ENCODE results near the gene MED22. TPM values are rescaled to one million over a fixed set of nuclear protein-coding genes. Genes with fewer than 3 reads are reported as not detected.
A peak's percentile ranks its signal among the peaks of the same experiment; 100 is the strongest.
"Not testable (repeated sequence)": the region's sequence is repeated elsewhere in the genome, so short reads cannot be mapped to it uniquely, and the experiment has no call there.

Gene MED22
- 24.6 to 27.8 TPM (median 26.0 TPM) in 3 replicates for total RNA-seq
- long read RNA-seq, transcript MED22-209 (4 exons, 3,867 nt) = major isoform, 20 of 32 reads
- long read RNA-seq, partial matches to known transcripts = 1 of 32 reads
- long read RNA-seq, other reads (novel, unspliced or antisense) = 11 of 32 reads

DNA sequence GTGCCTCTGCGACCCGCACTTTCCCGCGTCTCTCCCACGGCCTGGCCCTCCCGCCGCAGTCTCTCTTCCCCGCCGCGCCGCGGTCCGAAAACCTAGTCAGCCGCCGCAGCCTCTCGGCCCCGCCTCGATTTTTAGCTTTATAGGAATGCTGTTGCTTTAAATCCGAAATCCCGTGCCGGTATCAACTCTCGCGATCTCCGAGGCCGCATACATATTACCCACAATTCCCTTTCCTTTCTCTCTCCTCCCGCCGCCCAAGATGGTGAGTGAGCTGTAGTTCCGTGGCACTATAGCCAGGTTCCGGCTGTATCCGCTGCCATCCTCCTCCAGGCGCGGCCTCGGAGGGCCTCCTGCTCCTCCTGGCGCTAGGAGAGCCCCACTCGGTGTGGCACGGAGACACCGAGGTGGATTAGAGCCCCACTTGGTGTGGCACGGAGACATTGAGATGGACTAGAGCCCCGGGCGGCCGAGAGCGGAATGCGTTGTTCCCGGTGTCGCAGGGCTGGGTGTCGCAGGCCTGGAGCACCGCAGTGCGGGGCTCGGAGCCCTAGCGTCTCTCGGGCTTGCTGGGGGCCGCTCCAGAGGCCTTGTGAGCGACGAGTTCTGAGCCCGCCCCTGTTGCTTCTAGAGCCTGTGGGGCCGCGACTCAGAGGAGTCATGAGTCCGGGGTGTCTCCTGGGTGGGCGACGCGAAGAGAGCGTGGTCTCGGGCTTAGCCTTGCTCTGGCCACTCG, at the start of gene MED22, which contains the start of gene RPL7A:
MED22 (minus strand) TSS at position 147 of the 733 bp plus-strand sequence. CDS start 1,469 bp downstream, outside the sequence.
RPL7A (plus strand) TSS at position 234 of the 733 bp plus-strand sequence; CDS start at position 260, 26 bp downstream.
- TF ChIP-seq, protein P1, sequence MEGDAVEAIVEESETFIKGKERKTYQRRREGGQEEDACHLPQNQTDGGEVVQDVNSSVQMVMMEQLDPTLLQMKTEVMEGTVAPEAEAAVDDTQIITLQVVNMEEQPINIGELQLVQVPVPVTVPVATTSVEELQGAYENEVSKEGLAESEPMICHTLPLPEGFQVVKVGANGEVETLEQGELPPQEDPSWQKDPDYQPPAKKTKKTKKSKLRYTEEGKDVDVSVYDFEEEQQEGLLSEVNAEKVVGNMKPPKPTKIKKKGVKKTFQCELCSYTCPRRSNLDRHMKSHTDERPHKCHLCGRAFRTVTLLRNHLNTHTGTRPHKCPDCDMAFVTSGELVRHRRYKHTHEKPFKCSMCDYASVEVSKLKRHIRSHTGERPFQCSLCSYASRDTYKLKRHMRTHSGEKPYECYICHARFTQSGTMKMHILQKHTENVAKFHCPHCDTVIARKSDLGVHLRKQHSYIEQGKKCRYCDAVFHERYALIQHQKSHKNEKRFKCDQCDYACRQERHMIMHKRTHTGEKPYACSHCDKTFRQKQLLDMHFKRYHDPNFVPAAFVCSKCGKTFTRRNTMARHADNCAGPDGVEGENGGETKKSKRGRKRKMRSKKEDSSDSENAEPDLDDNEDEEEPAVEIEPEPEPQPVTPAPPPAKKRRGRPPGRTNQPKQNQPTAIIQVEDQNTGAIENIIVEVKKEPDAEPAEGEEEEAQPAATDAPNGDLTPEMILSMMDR (IDR thresholded peaks at IDR 0.05) = peak; percentile 51
- Mint-ChIP-seq H3K27me3 (ENCODE audit: low read depth) (no peaks in the 10 kb centered on the region), H3K4me3 (ENCODE audit: unreplicated experiment) (peak within 1 kb of the TSS; percentile 98), H3K4me1 (ENCODE audit: low read depth) (peaks cover 36% of the 10 kb centered on the region), H3K36me3 (ENCODE audit: low read depth) (peaks cover 32% of the 10 kb centered on the region), H3K27ac (ENCODE audit: unreplicated experiment) (peak within 1 kb of the TSS; percentile 94), H3K9me3 (ENCODE audit: low read depth) (no peaks in the 10 kb centered on the region)
- no peak for DNase-seq (ENCODE audit: low spot score)

DNA sequence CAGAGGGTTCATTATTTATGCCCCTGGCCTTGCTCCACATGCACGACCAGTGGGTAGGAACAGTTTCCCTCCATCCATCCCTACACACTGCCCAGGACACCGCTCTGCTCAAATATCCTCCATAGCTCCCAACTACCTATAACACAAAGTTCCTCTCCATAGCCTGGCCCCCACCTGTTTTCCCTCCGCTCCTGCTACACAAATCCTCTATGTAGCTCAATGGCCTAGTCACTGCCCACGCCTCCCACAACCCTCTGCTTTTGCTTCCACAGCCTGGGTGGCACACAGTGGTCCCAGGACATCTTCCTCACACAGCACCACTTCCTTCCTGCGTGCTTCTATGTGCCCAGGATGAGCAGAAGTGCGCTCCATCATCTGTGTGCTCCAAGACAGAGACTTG, 49.4 kb upstream of the MED22 start:
- no peaks in the 10 kb centered on the region for H3K4me1 Mint-ChIP-seq (ENCODE audit: low read depth)
- H3K36me3 Mint-ChIP-seq (ENCODE audit: low read depth) = no peaks in the 10 kb centered on the region
- H3K27me3 Mint-ChIP-seq (ENCODE audit: low read depth) = peaks cover 16% of the 10 kb centered on the region
- no peak for DNase-seq (ENCODE audit: low spot score)
- H3K27ac Mint-ChIP-seq (ENCODE audit: unreplicated experiment) = no peak overlapping the region
- no peaks in the 10 kb centered on the region for H3K9me3 Mint-ChIP-seq (ENCODE audit: low read depth)
- H3K4me3 Mint-ChIP-seq (ENCODE audit: unreplicated experiment) = no peak overlapping the region
- TF ChIP-seq, protein P1 (IDR thresholded peaks at IDR 0.05) = no peak

DNA sequence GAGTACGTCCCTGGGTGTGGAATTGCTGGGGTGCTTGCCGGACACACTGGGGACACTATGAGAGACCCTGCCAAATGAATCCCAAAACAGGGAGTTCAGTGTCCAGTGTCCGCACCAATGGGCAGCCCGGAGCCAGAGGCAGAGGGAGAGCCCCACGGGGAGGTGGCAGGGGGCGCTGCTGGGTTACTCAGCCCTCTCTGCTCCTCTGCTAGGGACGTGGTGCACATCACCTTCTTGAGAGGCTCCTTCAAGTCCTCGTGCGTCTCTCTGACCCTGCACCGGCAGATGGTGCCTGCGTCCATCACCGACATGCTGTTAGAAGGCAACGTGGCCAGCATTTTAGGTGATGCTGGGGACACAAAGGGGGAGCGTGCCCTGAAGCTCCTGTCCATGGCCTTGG, 49.0 kb upstream of the MED22 start:
- H3K36me3 Mint-ChIP-seq (ENCODE audit: low read depth) = no peaks in the 10 kb centered on the region
- peaks cover 16% of the 10 kb centered on the region for H3K27me3 Mint-ChIP-seq (ENCODE audit: low read depth)
- no peak overlapping the region for H3K4me3 Mint-ChIP-seq (ENCODE audit: unreplicated experiment)
- DNase-seq (ENCODE audit: low spot score) = no peak
- H3K4me1 Mint-ChIP-seq (ENCODE audit: low read depth) = no peaks in the 10 kb centered on the region
- TF ChIP-seq, protein P1 (IDR thresholded peaks at IDR 0.05) = peak; percentile 59
- H3K9me3 Mint-ChIP-seq (ENCODE audit: low read depth) = no peaks in the 10 kb centered on the region
- H3K27ac Mint-ChIP-seq (ENCODE audit: unreplicated experiment) = no peak overlapping the region

DNA sequence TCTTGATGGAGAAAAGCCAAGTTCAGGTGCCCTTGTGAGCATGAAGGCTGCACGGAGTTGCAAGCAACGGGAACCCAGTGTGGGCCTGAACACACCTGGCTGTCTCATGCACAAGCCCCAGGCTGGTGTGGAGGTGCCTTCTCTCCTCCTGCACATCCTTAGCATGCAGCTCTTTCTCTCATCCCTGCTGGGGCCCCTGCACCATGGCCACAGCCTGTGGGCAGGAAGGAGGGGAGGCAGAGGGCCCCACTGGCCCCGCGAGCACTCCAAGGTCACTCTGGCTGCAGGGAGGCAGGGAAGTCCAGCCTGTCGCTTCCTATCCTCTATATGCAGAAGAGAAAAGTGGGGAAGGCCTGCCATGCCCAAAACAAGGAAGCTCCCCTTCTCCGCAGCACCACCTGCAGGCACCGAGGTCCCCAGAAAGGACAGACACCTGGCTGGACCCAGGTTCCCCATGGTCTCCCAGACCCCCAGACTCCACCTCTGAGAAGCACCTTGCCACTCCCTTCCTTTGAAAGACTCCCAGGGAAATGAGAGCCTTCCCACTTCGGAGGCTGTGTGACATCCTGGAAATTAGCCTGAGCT, 46.8 kb upstream of the MED22 start:
- DNase-seq (ENCODE audit: low spot score) = no peak
- H3K27me3 Mint-ChIP-seq (ENCODE audit: low read depth) = peaks cover 17% of the 10 kb centered on the region
- H3K36me3 Mint-ChIP-seq (ENCODE audit: low read depth) = no peaks in the 10 kb centered on the region
- TF ChIP-seq, protein P1 (IDR thresholded peaks at IDR 0.05) = no peak
- no peak overlapping the region for H3K4me3 Mint-ChIP-seq (ENCODE audit: unreplicated experiment)
- H3K4me1 Mint-ChIP-seq (ENCODE audit: low read depth) = no peaks in the 10 kb centered on the region
- H3K27ac Mint-ChIP-seq (ENCODE audit: unreplicated experiment) = no peak overlapping the region
- H3K9me3 Mint-ChIP-seq (ENCODE audit: low read depth) = no peaks in the 10 kb centered on the region

DNA sequence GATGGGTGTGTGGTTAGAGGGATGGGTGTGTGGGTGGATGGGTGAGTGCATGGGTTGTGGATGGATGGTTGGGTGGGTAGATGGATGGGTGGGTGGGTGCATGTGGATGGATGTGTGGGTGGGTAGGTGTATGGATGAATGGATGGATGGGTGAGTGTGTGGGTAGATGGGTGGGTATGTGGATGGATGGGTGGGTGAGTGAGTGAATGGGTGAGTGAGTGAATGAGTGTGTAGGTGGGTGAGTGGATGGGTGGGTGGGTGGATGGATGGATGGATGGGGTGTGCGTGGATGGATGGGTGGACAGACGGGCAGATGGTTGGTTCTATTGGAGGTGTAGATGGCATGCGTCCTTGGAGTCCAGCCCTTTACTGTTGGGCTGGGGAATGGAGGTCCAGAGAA, 45.5 kb upstream of the MED22 start:
- Mint-ChIP-seq H3K4me1 (ENCODE audit: low read depth) (no peaks in the 10 kb centered on the region), H3K27me3 (ENCODE audit: low read depth) (peaks cover 14% of the 10 kb centered on the region), H3K4me3 (ENCODE audit: unreplicated experiment) (no peak overlapping the region), H3K27ac (ENCODE audit: unreplicated experiment) (no peak overlapping the region), H3K9me3 (ENCODE audit: low read depth) (no peaks in the 10 kb centered on the region), H3K36me3 (ENCODE audit: low read depth) (no peaks in the 10 kb centered on the region)
- no peak for DNase-seq (ENCODE audit: low spot score)
- TF ChIP-seq, protein P1 (IDR thresholded peaks at IDR 0.05) = no peak

DNA sequence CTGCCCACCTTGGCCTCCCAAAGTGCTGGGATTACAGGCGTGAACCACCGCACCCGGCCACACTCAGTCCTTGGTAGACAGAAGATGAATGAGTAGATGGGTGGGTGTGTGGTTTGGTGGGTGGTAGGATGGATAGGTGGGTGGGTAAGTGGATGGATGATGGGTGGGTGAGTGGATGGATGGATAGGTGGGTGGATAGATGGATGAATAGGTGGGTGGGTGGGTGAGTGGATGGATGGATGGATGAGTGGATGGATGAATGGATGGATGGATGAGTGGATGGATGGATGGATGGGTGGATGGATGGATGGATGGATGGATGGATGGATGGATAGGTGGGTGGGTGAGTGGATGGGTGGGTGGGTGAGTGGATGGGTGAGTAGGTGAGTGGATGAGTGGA, 44.4 kb upstream of the MED22 start:
- not testable (repeated sequence) for H3K4me3 Mint-ChIP-seq (ENCODE audit: unreplicated experiment); H3K27ac Mint-ChIP-seq (ENCODE audit: unreplicated experiment); H3K36me3 Mint-ChIP-seq (ENCODE audit: low read depth); H3K4me1 Mint-ChIP-seq (ENCODE audit: low read depth); H3K9me3 Mint-ChIP-seq (ENCODE audit: low read depth); H3K27me3 Mint-ChIP-seq (ENCODE audit: low read depth); DNase-seq (ENCODE audit: low spot score)

DNA sequence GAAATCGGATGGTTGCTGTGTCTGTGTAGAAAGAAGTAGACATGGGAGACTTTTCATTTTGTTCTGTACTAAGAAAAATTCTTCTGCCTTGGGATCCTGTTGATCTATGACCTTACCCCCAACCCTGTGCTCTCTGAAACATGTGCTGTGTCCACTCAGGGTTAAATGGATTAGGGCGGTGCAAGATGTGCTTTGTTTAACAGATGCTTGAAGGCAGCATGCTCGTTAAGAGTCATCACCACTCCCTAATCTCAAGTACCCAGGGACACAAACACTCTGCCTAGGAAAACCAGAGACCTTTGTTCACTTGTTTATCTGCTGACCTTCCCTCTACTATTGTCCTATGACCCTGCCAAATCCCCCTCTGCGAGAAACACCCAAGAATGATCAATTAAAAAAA, 43.5 kb upstream of the MED22 start:
- not testable (repeated sequence) for H3K27me3 Mint-ChIP-seq (ENCODE audit: low read depth); H3K36me3 Mint-ChIP-seq (ENCODE audit: low read depth); H3K4me1 Mint-ChIP-seq (ENCODE audit: low read depth); H3K27ac Mint-ChIP-seq (ENCODE audit: unreplicated experiment); H3K4me3 Mint-ChIP-seq (ENCODE audit: unreplicated experiment); DNase-seq (ENCODE audit: low spot score); H3K9me3 Mint-ChIP-seq (ENCODE audit: low read depth)
